Vagina (tissue), 2 donors: Measurements from ENCODE around the gene EMX1.

Experiments used
- POLR2A ChIP-seq, 2 donors: fragments of 450-650 bp; IDR thresholded peaks; one replicate each; pipeline ENCODE4 v1.6.1; 2017; ENCODE audit warnings: antibody characterized with exemption in 2 of 2, mild to moderate bottlenecking in 2 of 2, moderate library complexity in 2 of 2
- POLR2AphosphoS5 ChIP-seq, 2 donors: sonication (generic); formaldehyde crosslinking; IDR thresholded peaks; one replicate each; pipeline ENCODE4 v1.9.0; 2017; ENCODE audit warnings: antibody characterized with exemption in 2 of 2, mild to moderate bottlenecking in 2 of 2, low read depth in 1 of 2; ENCODE audit not compliant: insufficient read depth in 1 of 2
- TF ChIP-seq, protein P1 (sequence below), 3 experiments: fragments of 450-650 bp in 2 of 3; fragments of 200-600 bp in 1 of 3; sonication (generic) in 1 of 3; IDR thresholded peaks; one replicate each; pipeline ENCODE4 v1.5.1; 2017 to 2019; ENCODE audit warnings: antibody characterized with exemption in 3 of 3, mild to moderate bottlenecking in 2 of 3, moderate library complexity in 2 of 3

DNA sequence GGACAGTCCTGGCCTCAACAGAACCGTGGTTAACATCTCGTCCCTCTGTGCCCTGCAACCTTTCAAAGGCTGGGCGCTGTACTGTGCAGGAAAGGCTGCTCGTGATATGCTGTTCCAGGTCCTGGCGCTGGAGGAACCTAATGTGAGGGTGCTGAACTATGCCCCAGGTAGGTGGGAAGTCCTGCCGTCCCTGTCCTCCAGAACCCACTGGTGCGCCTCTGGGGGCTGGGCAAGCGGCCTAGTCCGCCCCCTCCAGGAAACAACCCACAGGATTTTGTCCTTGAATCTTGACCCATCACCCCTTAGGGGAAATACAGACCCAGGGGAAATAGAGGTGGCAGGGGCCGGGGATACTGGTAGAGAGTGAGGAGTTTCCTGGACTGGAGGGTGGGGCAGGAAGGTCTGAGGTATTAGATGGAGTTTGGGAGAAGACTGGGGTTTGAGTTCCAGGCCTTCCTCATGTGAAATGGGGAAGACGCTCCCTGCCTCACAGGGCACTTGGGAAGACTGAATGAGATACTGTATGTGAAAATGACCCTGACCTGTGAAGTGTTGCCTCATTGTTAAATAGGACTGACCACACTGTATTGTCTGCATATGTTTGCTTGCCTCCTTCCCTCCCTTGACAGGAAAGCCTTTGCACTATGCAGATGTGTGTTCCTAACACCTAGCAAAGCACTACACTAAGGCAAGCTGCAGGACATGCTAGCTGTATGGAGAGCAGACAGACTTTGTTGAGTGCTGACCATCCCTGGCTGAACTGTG, 28.7 kb upstream of the EMX1 start:
- TF ChIP-seq, protein P1, sequence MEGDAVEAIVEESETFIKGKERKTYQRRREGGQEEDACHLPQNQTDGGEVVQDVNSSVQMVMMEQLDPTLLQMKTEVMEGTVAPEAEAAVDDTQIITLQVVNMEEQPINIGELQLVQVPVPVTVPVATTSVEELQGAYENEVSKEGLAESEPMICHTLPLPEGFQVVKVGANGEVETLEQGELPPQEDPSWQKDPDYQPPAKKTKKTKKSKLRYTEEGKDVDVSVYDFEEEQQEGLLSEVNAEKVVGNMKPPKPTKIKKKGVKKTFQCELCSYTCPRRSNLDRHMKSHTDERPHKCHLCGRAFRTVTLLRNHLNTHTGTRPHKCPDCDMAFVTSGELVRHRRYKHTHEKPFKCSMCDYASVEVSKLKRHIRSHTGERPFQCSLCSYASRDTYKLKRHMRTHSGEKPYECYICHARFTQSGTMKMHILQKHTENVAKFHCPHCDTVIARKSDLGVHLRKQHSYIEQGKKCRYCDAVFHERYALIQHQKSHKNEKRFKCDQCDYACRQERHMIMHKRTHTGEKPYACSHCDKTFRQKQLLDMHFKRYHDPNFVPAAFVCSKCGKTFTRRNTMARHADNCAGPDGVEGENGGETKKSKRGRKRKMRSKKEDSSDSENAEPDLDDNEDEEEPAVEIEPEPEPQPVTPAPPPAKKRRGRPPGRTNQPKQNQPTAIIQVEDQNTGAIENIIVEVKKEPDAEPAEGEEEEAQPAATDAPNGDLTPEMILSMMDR (IDR thresholded peaks at IDR 0.05), result no peak
- TF ChIP-seq POLR2A (IDR thresholded peaks at IDR 0.05) (no peak), POLR2AphosphoS5 (IDR thresholded peaks at IDR 0.05; ENCODE audit: insufficient read depth in 1 of 2, low read depth in 1 of 2) (no peak)
